Muscle of leg (tissue), 11 donors: Measurements from ENCODE around the gene PCDH9. TPM values are rescaled to one million over a fixed set of nuclear protein-coding genes. Genes with fewer than 3 reads are reported as not detected.

ENCODE experiments used
- DNase-seq: peaks from one replicate; pipeline ENCODE4 v3.0.0; 2013
- H3K27ac ChIP-seq: one replicate; pipeline ENCODE4 v1.5.1; 2013; ENCODE audit warnings: mild to moderate bottlenecking, low read length, control low read depth
- H3K27me3 ChIP-seq: one replicate; pipeline ENCODE4 v1.6.1; 2013; ENCODE audit warnings: low read length; ENCODE audit not compliant: control insufficient read depth, insufficient read depth
- H3K36me3 ChIP-seq: one replicate; pipeline ENCODE4 v1.6.1; 2013; ENCODE audit warnings: low read length; ENCODE audit not compliant: control insufficient read depth, insufficient read depth
- H3K4me1 ChIP-seq: one replicate; pipeline ENCODE4 v1.6.1; 2013; ENCODE audit warnings: low read length; ENCODE audit not compliant: control insufficient read depth, insufficient read depth
- H3K4me3 ChIP-seq: one replicate; pipeline ENCODE4 v1.5.1; 2013; ENCODE audit warnings: low read length, control low read depth
- H3K9me3 ChIP-seq: replicated peaks from 2 replicates; pipeline ENCODE4 v1.6.1; 2013; ENCODE audit warnings: low read depth, low read length; ENCODE audit not compliant: control insufficient read depth
- WGBS: methylation state at CpG from one replicate; pipeline ENCODE4 v1.1.5; 2013; ENCODE audit warnings: missing lambda C conversion rate; ENCODE audit not compliant: insufficient coverage; 5-methylcytosine and 5-hydroxymethylcytosine counted together
- polyA plus RNA-seq, 8 donors: library from polyadenylated mRNA; unstranded; fragments of 120-200 nt; gene quantifications; one replicate each; pipeline versions ENCODE4 v1.2.1 to v1.2.3, GENCODE V29; 2013; ENCODE audit warnings: inconsistent platforms in 1 of 8, low replicate concordance in 1 of 8; ENCODE audit not compliant: insufficient read length in 8 of 8, insufficient read depth in 1 of 8
- total RNA-seq: library from RNA; stranded (reverse); fragments of 120-200 nt; gene quantifications from one replicate; pipeline ENCODE4 v1.2.4, GENCODE V29; 2013

The PCDH9 gene
- total and polyA plus RNA-seq, 9 donors = 1.7 to 8.3 (median 3.1) TPM

DNA sequence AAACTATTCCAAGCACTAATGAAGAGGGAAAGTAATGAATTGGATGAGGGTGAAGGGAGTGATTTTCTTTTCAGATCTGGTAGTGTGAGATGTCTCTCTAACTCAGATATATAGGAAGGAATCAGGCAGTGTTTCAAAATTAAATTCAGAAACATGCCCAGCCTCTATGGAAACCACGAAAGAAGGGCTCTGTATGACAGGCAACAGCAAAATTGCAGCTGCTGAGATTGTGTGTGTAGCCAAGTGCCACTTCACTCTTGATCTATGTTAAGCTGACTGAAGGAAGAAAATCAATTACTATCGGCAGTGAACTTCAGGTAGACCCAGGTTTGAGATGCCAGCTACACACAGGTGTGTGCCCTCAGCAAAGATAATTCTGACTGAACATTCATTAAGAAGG is 387.4 kb downstream of the PCDH9 start:
- 100% methylated on average over 1 of the region's 2 CpGs for WGBS
- no peak for DNase-seq
- no peak overlapping the region for H3K4me3 ChIP-seq
- H3K4me1 ChIP-seq = no peaks in the 10 kb centered on the region
- H3K27ac ChIP-seq = no peak overlapping the region
- H3K9me3 ChIP-seq = no peaks in the 10 kb centered on the region
- no peaks in the 10 kb centered on the region for H3K36me3 ChIP-seq
- H3K27me3 ChIP-seq = no peaks in the 10 kb centered on the region

DNA sequence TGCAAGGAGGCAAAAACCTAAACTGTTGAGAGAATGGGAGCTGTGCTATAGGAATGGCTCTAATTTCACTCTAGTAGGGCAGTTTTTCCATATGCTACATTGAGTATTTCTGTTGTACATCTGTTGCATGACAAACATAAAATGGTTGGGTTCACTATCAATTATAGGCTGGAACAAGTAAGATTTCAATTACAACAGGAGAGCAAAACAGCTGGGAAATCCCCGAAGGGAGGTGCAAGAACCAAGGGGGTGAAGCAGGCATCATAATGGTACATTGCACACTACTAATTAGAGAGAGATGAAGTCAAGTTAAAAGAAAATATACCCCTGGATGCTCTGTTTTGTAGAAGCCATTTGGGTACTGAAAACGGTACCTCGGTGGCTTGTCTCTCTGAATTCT is 389.5 kb downstream of the PCDH9 start:
- Histone ChIP-seq H3K36me3 (no peaks in the 10 kb centered on the region), H3K4me1 (no peaks in the 10 kb centered on the region), H3K27me3 (no peaks in the 10 kb centered on the region), H3K4me3 (no peak overlapping the region), H3K9me3 (no peaks in the 10 kb centered on the region), H3K27ac (no peak overlapping the region)
- WGBS = no CpG with 5 or more reads among the region's 3 CpGs
- no peak for DNase-seq

GRCh38 chr13:66837246-66837645 is 392.9 kb downstream of the PCDH9 start:
- WGBS = 95% methylated on average over 4 of the region's 10 CpGs
- no peak overlapping the region for H3K27ac ChIP-seq
- no peaks in the 10 kb centered on the region for H3K27me3 ChIP-seq
- H3K36me3 ChIP-seq = no peaks in the 10 kb centered on the region
- H3K9me3 ChIP-seq = no peaks in the 10 kb centered on the region
- no peak overlapping the region for H3K4me3 ChIP-seq
- peaks cover 3% of the 10 kb centered on the region for H3K4me1 ChIP-seq
- DNase-seq = no peak

DNA sequence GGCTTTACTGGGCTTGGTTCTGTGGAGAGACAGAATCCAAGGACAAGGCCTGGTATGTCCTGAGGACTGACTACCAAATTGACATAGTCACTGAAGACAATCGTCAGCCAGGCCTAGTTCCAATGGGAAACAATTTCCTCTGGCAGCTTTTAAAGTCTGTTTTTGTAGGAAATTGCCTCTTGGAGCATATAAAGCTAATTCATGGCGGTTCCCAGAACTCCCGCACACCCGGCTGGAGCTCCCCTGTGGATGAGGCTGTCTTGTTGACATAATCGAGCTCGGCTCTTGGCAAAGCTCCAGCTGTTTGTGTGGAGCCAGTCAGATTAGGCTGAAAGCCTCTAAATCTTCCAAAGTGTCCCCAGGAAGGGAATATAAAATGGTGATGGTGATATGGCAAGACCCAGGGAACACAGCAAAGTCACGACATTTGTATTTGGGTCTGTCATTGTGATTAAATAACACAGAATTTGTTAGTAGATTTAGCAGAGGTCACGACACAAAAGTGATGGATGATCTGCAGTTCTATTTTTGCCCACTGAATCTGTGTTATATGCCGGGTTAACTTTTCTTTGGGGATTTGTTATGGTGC is 395.0 kb downstream of the PCDH9 start:
- peaks cover 3% of the 10 kb centered on the region for H3K4me1 ChIP-seq
- no peak overlapping the region for H3K4me3 ChIP-seq
- peak; percentile 85 for DNase-seq
- no peaks in the 10 kb centered on the region for H3K27me3 ChIP-seq
- 17% methylated on average over 6 of the region's 9 CpGs for WGBS
- H3K9me3 ChIP-seq = no peaks in the 10 kb centered on the region
- peak overlapping the region; percentile 5 for H3K27ac ChIP-seq
- no peaks in the 10 kb centered on the region for H3K36me3 ChIP-seq

DNA sequence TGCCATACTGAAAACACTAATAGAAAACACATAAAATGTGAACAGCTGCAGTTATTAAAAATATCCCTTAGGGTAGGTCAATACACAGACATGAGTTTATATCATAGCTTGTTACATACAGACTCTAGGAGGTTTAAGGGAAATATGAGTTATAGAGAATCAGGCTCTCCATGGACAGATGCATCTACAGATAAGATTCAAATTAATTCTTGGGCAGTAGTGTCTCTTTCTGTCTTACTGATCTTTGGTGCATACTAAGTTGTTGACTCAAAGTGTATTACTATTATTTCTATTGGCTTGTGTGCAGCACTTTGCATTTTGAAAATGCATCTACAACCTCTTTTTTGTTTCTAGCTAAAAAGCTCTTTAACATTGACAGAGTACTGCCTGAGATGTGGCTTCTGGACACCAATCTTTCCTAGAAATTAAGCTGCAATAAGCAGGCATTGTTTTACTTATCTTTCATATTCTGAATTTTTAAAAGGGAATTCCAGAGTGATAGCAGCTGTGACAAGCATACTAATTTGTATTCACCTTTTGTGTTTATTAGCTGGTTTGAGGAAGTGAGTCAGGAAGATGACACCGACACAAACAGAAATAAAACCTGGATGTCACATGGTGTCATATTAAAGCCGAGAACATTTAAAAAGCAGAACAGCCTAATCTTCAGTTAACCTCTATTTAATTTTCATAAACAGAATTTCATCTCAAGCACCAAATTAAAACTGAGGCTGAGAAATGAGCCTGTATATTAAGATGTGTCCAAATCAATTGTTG is 399.0 kb downstream of the PCDH9 start:
- no peak overlapping the region for H3K27ac ChIP-seq
- WGBS = no CpG with 5 or more reads among the region's 2 CpGs
- H3K27me3 ChIP-seq = no peaks in the 10 kb centered on the region
- peak; percentile 48 for DNase-seq
- no peak overlapping the region for H3K4me3 ChIP-seq
- H3K36me3 ChIP-seq = no peaks in the 10 kb centered on the region
- no peaks in the 10 kb centered on the region for H3K9me3 ChIP-seq
- peaks cover 3% of the 10 kb centered on the region for H3K4me1 ChIP-seq

GRCh38 chr13:66829803-66830202 is 400.3 kb downstream of the PCDH9 start:
- H3K27ac ChIP-seq = no peak overlapping the region
- no peaks in the 10 kb centered on the region for H3K9me3 ChIP-seq
- no peaks in the 10 kb centered on the region for H3K4me1 ChIP-seq
- H3K4me3 ChIP-seq = no peak overlapping the region
- no peaks in the 10 kb centered on the region for H3K36me3 ChIP-seq
- H3K27me3 ChIP-seq = no peaks in the 10 kb centered on the region
- no CpG with 5 or more reads among the region's 2 CpGs for WGBS
- no peak for DNase-seq

DNA sequence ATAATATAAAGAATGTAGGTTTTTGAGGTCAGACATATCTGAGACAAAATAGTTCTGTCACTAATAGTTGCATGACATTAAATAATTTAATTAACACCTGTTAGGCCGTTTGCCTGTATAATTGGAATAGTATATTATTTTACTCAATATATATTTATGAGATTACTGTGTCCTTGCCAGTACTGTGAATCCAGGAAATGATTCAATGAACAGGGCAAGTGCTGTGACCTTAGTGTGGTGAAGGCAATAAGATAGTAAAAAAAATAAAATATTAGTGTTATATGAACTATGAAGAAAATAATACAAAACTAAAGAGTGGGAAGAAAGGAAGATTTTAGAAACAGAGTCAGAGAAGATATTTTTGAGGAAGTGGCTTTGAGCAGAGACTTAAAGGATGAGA is 403.7 kb downstream of the PCDH9 start:
- WGBS = no CpG with 5 or more reads among the region's 1 CpG
- Histone ChIP-seq H3K4me1 (no peaks in the 10 kb centered on the region), H3K4me3 (no peak overlapping the region), H3K27me3 (no peaks in the 10 kb centered on the region), H3K27ac (no peak overlapping the region), H3K36me3 (no peaks in the 10 kb centered on the region), H3K9me3 (no peaks in the 10 kb centered on the region)
- no peak for DNase-seq

DNA sequence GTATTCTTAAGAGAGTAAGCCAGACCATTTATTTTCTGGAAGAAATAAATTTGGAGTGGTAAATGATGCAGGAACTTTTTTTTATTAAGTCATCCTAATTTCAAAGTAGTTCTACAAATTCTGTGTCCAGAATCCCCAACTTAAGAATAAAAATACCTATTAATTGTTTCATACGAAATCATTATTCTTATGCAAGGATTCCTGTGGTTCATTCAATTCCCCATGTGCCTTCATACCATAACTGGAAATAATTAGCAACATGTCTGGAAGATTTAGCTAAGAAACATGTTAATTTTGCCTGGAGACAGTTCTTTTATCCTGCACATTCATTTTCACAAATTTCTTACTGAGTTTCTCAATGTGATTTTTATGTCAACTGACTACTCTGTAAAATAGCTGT is 408.6 kb downstream of the PCDH9 start:
- no CpG with 5 or more reads among the region's 1 CpG for WGBS
- no peaks in the 10 kb centered on the region for H3K9me3 ChIP-seq
- H3K27me3 ChIP-seq = no peaks in the 10 kb centered on the region
- no peaks in the 10 kb centered on the region for H3K36me3 ChIP-seq
- no peaks in the 10 kb centered on the region for H3K4me1 ChIP-seq
- H3K4me3 ChIP-seq = no peak overlapping the region
- no peak for DNase-seq
- no peak overlapping the region for H3K27ac ChIP-seq

DNA sequence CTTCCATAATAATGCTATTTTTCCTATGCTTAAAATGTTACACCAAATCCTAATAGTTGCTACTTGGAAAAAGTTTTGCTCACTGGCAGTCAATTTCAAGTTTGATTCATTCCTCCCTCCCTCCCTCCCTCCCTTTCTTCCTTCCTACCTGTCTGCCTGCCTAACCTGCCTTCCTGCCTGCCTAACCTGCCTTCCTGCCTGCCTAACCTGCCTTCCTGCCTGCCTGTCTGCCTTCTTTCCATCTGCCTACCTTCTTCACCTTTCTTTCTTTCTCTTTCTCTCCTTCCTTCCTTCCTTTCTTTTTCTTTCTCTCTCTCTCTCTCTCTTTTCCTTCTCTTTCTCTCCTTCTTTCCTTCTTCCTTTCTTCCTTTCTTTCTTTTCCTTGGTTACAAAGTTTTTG is 418.7 kb downstream of the PCDH9 start:
- Histone ChIP-seq H3K9me3 (no peaks in the 10 kb centered on the region), H3K4me1 (no peaks in the 10 kb centered on the region), H3K36me3 (no peaks in the 10 kb centered on the region), H3K27ac (no peak overlapping the region), H3K4me3 (no peak overlapping the region), H3K27me3 (no peaks in the 10 kb centered on the region)
- DNase-seq = no peak

GRCh38 chr13:66809485-66809884 is 420.7 kb downstream of the PCDH9 start:
- no peak for DNase-seq
- no CpG with 5 or more reads among the region's 1 CpG for WGBS
- Histone ChIP-seq H3K36me3 (no peaks in the 10 kb centered on the region), H3K4me1 (no peaks in the 10 kb centered on the region), H3K27me3 (no peaks in the 10 kb centered on the region), H3K9me3 (no peaks in the 10 kb centered on the region), H3K4me3 (no peak overlapping the region), H3K27ac (no peak overlapping the region)
